Chondrocyte (in vitro differentiated cells): ENCODE measurements around the gene PRRG2. TPM values are rescaled to one million over a fixed set of nuclear protein-coding genes. Genes with fewer than 3 reads are reported as not detected.
A peak's percentile ranks its signal among the peaks of the same experiment; 100 is the strongest.

Experiments used
- DNase-seq: peaks from one replicate; pipeline ENCODE4 v3.0.0; 2021; ENCODE audit warnings: mixed read lengths, low spot score
- H3K27ac Mint-ChIP-seq: one replicate; pipeline ENCODE4 v1.8.0; 2021; ENCODE audit warnings: mild to moderate bottlenecking, moderate library complexity, mixed read lengths; ENCODE audit not compliant: unreplicated experiment
- H3K27me3 Mint-ChIP-seq: 2 replicates; pipeline ENCODE4 v1.8.0; 2021; ENCODE audit warnings: low read depth, mixed read lengths
- H3K36me3 Mint-ChIP-seq: 2 replicates; pipeline ENCODE4 v1.8.0; 2021; ENCODE audit warnings: low read depth, mixed read lengths
- H3K4me1 Mint-ChIP-seq: 2 replicates; pipeline ENCODE4 v1.8.0; 2021; ENCODE audit warnings: low read depth, mild to moderate bottlenecking, mixed read lengths
- H3K4me3 Mint-ChIP-seq: one replicate; pipeline ENCODE4 v1.8.0; 2021; ENCODE audit warnings: mild to moderate bottlenecking, moderate library complexity, mixed read lengths; ENCODE audit not compliant: unreplicated experiment
- H3K9me3 Mint-ChIP-seq: 2 replicates; pipeline ENCODE4 v1.8.0; 2021; ENCODE audit warnings: low read depth, mixed read lengths
- CTCF ChIP-seq: fragments of 200-600 bp; sonication (generic); IDR thresholded peaks from 2 replicates; pipeline ENCODE4 v1.5.0; 2021; ENCODE audit warnings: antibody characterized with exemption, mild to moderate bottlenecking, moderate library complexity
- total RNA-seq: library from RNA; stranded (reverse); gene quantifications from 3 replicates; pipeline ENCODE4 v1.2.1, GENCODE V29; 2021

PRRG2 gene
- total RNA-seq, 1 donor from 2014 or later = 0.17 TPM

DNA sequence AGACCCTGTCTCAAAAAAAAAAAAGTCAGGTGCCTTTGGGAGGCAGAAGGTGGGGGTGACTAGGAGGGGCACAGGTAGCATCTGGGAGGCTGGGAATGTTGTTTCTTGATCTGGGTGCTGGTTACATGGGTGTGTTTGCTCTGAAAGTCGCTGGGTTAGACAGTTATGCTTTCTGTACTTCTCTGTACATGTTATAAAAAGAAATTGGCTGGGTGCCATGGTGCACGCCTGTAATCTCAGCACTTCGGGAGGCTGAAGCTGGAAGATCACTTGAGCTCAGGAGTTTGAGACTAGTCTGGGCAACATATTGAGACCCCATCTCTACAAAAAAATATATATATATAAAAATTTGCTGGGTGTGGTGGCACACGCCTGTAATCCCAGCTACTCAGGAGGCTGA, 15.9 kb upstream of the PRRG2 start:
- peaks cover 23% of the 10 kb centered on the region for H3K4me1 Mint-ChIP-seq
- TF ChIP-seq CTCF = no peak
- no peaks in the 10 kb centered on the region for H3K27me3 Mint-ChIP-seq
- no peak overlapping the region for H3K4me3 Mint-ChIP-seq
- DNase-seq = no peak
- H3K27ac Mint-ChIP-seq = peak overlapping the region; percentile 4
- H3K36me3 Mint-ChIP-seq = no peaks in the 10 kb centered on the region
- no peaks in the 10 kb centered on the region for H3K9me3 Mint-ChIP-seq

DNA sequence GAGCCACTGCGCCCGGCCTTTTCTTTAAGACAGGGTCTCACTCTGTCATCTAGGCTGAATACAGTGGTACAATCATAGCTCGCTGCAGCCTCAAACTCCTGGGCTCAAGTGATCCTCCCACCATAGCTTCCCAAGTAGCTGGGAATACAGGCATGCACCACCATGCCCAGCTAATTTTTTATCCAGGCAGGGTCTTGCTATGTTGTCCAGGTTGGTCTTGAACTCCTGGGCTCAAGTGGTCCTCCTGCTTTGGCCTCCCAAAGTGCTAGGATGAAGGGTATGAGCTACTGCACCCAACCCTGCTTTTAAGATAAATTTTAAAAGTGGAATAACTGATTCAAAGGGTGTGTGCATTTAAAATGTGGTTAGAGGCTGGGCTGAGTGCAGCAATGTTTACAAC, 14.8 kb upstream of the PRRG2 start:
- no peak overlapping the region for H3K4me3 Mint-ChIP-seq
- no peak for DNase-seq
- H3K36me3 Mint-ChIP-seq = no peaks in the 10 kb centered on the region
- H3K9me3 Mint-ChIP-seq = no peaks in the 10 kb centered on the region
- no peaks in the 10 kb centered on the region for H3K27me3 Mint-ChIP-seq
- H3K27ac Mint-ChIP-seq = no peak overlapping the region
- no peak for TF ChIP-seq CTCF
- H3K4me1 Mint-ChIP-seq = peaks cover 30% of the 10 kb centered on the region

GRCh38 chr19:49567861-49568441, 13.2 kb upstream of the PRRG2 start:
- Mint-ChIP-seq H3K27ac (peak overlapping the region; percentile 33), H3K9me3 (no peaks in the 10 kb centered on the region), H3K36me3 (no peaks in the 10 kb centered on the region), H3K27me3 (no peaks in the 10 kb centered on the region), H3K4me3 (no peak overlapping the region), H3K4me1 (peaks cover 31% of the 10 kb centered on the region)
- no peak for DNase-seq
- no peak for TF ChIP-seq CTCF

DNA sequence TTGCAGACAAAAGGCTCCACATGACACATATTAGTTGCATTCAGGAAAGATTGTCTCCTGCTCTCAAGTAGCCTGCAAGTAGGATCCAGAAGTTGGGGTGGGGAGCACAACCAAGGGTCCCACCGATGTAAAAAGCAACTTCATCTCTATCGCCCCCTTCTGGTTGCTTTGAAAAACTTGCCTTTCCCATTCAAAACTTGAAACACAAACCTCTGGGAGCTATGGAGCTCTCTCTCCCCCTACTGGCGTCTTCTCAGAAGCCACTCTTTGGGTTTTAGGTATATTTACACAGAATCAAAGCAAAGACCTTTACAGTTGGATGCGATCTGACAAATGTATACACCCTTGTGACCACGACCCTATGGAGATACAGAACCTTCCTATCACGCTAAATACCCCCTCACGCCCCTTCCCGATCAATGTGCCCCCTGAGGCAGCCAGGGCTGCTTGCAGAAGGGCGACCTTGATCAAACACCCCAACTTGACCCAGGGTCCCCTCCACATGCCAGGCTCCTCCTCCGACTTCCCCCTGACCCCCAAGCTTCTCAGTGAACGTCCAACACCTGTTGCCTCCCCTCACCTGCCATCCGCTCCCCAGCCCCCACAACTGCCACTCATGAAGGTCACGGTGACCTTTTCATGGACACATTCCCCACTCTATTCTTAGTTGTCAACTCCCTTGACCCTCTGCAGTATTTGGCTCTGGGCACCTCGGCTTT, 10.8 kb upstream of the PRRG2 start:
- no peak for DNase-seq
- H3K27ac Mint-ChIP-seq = peak overlapping the region; percentile 46
- no peaks in the 10 kb centered on the region for H3K36me3 Mint-ChIP-seq
- no peaks in the 10 kb centered on the region for H3K9me3 Mint-ChIP-seq
- TF ChIP-seq CTCF = peak; percentile 99
- H3K4me3 Mint-ChIP-seq = no peak overlapping the region
- H3K27me3 Mint-ChIP-seq = no peaks in the 10 kb centered on the region
- peaks cover 22% of the 10 kb centered on the region for H3K4me1 Mint-ChIP-seq

- Mint-ChIP-seq H3K27ac (peak overlapping the region; percentile 30), H3K4me3 (no peak overlapping the region), H3K9me3 (no peaks in the 10 kb centered on the region), H3K4me1 (peaks cover 21% of the 10 kb centered on the region), H3K36me3 (no peaks in the 10 kb centered on the region), H3K27me3 (no peaks in the 10 kb centered on the region)
- DNase-seq = no peak
- peak; percentile 17 for TF ChIP-seq CTCF
These were observed 10.0 kb upstream of the PRRG2 start for GRCh38 chr19:49570997-49571676.
